SKM-1 treated with dmso at 0.1 percent for 144 hours (cell line): ENCODE data around the gene SMYD3.
A peak's percentile ranks its signal among the peaks of the same experiment; 100 is the strongest.

Source experiments
- DNase-seq: peaks from one replicate; lab custom pipeline; 2025; ENCODE audit not compliant: unreplicated experiment; lab: John Stamatoyannopoulos, UW

SMYD3 gene

DNA sequence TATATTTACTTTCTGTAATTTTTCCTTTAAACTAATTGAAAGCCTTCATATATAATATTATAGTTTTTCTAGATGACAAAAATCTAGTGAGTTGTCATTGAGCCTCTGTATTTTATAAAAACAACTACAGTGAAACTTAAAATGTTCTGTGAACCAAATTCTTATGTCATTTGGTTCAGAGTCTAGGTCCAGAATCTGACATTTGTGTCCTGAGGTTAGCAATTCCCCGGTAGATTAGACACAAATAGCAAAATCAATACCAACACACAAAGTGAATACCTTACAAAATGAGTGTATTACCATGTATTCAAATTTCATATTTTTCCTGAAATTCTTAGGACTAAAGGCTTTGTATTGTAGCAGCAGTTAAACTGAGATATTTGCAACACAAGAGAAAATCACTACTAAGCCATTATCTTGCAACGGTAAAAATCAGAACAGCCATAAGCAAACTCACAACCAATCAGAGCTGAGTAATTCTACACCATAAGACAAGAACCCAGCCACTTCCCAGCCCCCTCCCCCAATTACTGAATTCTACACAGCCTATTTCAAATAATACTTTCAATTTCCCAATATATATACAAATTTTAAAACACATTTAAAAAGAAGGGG is 573.5 kb downstream of the SMYD3 start:
- DNase-seq = no peak

DNA sequence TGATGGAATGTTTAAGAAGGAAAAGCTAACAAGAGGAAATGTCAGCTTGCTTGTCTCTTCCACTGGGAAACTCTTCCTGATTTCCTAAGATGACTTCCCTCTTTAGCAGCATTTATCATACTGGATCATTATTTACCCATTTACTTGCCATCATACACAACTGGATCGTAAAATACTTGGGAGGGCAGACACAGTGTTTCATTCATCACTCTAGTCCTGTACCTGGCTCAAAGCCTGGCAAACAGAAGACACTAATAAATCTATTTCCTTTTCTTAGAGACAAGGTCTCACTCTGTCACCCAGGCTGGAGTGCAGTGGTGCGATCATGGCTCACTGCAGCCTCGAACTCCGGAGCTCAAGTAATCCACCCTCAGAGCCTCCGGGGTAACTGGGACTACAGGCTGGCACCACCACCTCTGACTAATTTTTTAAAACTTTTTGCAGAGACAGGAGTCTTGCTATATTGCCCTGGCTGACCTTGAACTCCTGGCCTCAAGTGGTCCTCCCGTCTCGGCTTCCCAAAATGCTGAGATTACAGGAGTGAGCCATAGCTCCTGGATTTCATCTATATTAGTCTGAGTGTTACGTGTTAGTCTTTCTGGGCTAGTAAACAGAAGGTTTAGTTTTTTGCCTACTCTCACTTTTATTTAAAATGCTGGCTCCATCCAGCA is 574.6 kb downstream of the SMYD3 start:
- no peak for DNase-seq

DNA sequence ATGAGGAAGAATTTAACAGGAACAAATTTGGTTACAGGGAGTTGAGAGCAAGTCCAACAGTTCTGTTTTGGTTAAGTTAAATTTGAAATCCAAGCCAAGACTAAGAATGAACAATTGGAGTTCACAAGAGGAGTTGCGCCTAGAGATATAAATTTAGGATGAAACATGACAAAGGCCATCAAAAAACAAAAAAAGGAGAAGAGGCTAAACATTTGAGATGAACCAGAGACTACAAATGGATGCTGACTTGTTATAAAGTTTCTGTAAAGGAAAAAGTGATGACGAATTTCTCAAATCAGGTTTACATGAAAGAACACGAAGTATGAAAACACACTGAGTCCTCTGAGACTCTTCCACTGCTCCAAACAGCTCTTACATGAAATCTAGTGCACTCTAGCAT is 575.6 kb downstream of the SMYD3 start:
- no peak for DNase-seq

GRCh38 chr1:245929224-245929623 is 577.9 kb downstream of the SMYD3 start:
- no peak for DNase-seq

- no peak for DNase-seq
Observed at GRCh38 chr1:245926888-245927287, 580.2 kb downstream of the SMYD3 start.

DNA sequence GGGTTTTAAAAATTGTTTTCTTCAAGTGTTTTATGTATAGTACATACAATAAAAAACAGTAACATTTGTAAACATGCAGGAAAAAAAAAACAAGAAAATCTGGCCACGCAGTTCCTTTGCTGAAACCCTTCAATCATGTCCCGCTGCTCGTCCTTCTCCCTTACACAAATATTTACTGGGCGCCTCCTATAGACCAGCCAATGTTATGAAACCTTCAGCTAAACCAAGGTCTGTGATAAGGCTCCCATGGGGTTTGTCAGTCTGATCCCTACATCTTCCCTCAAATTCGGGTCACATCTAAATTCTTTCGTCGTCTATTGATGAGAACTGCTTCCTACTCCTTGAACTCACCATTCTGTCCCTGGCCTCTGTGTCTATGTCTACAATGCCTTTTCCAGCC is 583.9 kb downstream of the SMYD3 start:
- DNase-seq = no peak

DNA sequence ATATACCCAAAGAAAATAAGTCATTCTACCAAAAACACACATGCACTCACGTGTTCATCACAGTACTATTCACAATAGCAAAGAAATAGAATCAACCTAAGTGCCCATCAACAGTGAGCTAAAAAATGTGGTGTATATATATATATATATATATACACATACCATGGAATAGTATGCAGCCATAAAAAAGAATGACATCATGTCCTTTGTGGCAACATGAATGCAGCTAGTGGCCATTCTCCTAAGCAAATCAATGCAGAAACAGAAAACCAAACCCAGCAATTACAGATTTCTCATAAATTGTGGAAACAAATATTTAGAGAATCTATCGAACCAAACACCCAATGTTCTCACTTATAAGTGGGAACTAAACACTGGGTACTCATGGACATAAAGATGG is 585.7 kb downstream of the SMYD3 start:
- no peak for DNase-seq

DNA sequence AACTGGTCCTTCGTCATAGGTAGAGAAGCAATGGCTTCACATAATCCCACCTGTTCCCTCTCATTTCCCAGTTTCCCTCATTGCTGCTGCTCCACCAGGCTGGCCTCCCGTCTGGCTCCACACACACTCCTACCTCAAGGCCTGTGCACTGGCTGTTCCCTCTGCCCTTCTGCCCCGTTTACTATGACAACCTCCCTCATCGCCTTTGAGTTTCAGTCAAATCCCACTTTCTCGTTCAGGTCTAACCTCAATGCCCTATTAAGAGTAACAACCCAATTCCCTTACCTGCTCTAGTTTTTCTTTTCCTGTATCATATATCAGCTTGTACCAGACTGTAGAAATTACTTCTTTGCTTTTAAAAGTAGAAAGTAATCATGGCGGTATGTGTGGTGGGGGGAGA is 589.7 kb downstream of the SMYD3 start:
- DNase-seq = no peak

- no peak for DNase-seq
Observed at GRCh38 chr1:245915841-245916240, 591.2 kb downstream of the SMYD3 start.

GRCh38 chr1:245915406-245915805 is 591.7 kb downstream of the SMYD3 start:
- no peak for DNase-seq

- no peak for DNase-seq
Observed at GRCh38 chr1:245908543-245908942, 598.5 kb downstream of the SMYD3 start.

- no peak for DNase-seq
Observed at GRCh38 chr1:245906207-245906606, 600.9 kb downstream of the SMYD3 start.

DNA sequence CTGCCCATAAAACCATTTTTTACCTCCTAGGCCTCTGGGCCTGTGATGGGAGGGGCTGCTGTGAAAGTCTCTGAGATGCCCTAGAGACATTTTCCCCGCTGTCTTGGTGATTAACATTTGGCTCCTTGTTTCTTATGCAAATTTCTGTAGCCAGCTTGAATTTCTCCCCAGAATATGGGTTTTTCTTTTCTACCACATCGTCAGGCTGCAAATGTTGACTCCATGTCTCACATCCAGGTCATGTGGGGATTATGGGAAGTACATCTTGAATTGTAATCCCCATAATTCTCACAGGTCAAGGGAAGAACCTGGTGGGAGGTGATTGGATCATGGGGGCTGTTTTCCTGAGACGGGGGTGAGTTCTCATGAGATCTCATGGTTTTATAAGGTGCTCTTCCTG is 603.2 kb downstream of the SMYD3 start:
- no peak for DNase-seq

DNA sequence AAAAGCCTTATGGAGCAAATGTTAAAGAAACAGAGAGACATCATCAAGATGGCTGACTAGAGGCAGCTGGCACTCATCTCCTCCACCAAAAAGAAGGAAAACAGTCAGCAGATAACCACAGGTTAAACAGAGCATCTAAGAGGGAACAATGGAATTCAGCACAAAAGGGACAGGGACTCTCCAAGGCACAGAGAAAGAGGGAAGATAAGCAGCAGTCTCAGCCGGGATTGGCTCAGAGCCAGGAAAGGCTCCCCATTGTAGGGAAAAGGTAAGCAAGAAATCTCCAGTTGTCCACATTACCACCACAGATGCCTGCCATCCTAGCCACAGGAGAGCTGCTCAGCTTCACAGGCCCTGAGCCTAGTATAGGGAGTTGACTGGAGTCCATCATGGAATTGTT is 605.5 kb downstream of the SMYD3 start:
- DNase-seq = no peak

- peak; percentile 26 for DNase-seq
Observed at GRCh38 chr1:245901037-245901436, 606.0 kb downstream of the SMYD3 start.

DNA sequence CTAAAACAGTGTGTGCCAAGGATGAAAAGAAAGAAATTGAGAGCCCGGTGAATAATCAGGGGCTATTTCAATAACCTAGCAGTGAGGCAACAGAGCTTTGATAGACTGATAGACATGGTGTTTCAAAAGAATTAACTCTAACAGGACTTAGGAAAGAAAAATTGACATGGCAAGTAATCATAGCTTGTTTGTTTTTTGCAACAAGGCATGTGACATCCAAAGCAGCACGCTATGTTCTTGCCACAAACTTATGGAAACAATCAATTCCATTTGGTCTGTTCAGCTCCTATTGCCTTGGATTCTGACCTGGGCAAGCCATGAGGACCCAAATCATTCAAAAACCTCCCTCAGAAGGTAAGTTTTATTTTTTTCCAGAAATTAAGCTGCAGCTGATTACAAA is 608.5 kb downstream of the SMYD3 start:
- no peak for DNase-seq

- no peak for DNase-seq
Observed at GRCh38 chr1:245896258-245896657, 610.8 kb downstream of the SMYD3 start.

DNA sequence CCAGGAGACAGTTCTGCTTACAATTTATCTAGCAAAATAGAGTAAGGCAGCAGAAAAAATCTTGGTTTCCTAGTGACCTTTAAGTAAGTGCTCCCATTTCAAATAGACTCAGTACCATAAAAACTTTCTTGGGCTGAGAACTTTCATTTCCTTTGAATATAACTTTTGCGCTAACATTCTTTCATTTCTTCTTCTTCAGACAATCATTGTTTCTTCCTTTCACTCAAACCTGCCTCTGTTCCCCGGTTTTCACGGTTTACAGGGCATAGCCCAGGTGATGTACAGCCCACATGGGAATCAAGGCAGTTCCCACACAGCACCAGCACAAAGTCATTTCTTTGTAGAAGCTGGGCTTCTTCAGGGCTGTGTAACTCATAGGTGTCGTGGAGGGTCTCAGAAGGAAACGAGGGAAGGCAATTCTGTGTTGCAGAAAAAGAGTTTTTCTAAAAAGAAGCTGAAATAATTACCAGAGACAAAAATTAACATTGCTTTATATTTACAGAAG is 611.6 kb downstream of the SMYD3 start:
- DNase-seq = no peak

DNA sequence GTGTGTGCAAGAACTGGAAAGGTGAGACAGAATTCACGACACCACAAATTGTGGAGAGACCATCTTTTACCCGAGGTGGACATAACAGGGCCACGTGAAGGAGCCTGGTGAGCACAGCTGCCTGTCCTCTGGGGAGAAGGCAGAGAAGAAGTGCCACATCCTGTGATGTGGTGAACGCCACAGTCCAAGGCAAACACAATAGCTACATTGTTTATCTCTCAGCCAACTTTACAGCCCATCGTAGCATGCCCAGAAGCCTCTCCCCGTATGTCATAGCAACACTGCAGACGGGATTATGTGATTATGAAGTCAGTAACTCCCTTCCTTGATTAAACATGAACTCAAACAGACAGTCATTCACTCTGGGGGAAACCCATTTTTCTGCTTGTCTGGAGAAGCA is 612.2 kb downstream of the SMYD3 start:
- DNase-seq = no peak

DNA sequence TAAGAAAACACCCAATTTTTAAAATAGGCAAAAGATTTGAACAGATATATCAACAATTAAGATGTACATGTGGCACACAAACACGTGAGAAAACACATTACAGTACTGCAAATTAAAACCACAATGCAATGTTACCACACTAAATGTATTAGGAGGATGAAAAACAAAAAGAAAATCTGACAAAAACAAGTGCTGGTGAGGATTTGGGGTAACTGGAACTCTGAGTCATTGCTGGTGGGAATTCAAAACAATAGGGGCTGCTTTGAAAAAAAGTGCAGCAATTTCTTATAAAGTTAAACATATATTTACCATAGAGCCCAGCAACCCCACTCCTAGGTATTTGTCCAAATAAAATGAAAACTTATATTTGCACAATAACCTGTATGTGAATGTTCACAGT is 614.1 kb downstream of the SMYD3 start:
- no peak for DNase-seq

- peak; percentile 76 for DNase-seq
Observed at GRCh38 chr1:245888809-245889208, 618.3 kb downstream of the SMYD3 start.

DNA sequence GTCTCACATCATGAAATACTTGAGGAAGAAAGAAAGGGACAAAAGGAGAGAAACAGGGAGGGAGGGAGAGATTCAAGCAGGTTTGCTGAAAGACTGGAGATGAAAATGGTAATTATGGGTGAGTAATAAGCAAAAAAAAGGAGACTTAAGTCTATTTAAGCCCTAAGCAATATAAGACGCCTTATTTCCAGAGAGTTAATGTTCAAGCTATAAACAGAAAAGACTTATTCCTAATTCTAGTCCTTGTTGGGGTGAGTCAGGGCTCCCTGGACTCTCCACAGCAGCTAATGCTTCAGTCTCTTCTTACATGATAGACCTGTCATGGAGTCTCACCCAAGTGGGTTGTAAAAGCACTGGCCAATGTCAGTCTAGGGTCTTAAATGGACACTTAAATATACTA is 619.2 kb downstream of the SMYD3 start:
- DNase-seq = no peak
